ENCODE results near the gene PRPF40A.

The PRPF40A gene

GRCh38 chr2:152718076-152718908, 1.0 kb upstream of the PRPF40A start, which contains the start of gene ARL6IP6:
Gene ARL6IP6 (plus strand): TSS chr2:152718620. CDS start chr2:152718625, 5 bp downstream.
- CTCF ChIA-PET, result interaction anchor here (1.3 to 2.6 kb wide), 3 partner anchors 8 to 529 kb away, joined by 3 to 12 read pairs (median 3); no protein-coding TSS in a partner anchor
- POLR2A ChIA-PET, result interaction anchor here (0.6 to 1.0 kb wide), 4 partner anchors 11 to 112 kb away, joined by 3 to 7 read pairs (median 4); no protein-coding TSS in a partner anchor
- TF ChIP-seq CTCF (IDR thresholded peaks at IDR 0.05; ENCODE audit: control extremely low read depth, extremely low read depth, low read depth, missing control alignments), result no peak

GRCh38 chr2:152716805-152717227, 445 bp downstream of the PRPF40A start:
- POLR2A ChIA-PET, result interaction anchor here (1.0 kb wide), 2 partner anchors 9 to 13 kb away, joined by 3 to 4 read pairs; no protein-coding TSS in a partner anchor
- TF ChIP-seq CTCF (IDR thresholded peaks at IDR 0.05; ENCODE audit: control extremely low read depth, extremely low read depth, low read depth, missing control alignments), result no peak
- CTCF ChIA-PET, result interaction anchor here (0.7 to 2.6 kb wide), 10 partner anchors 9 to 691 kb away, joined by 3 to 13 read pairs (median 4); partner anchors contain the start of gene STAM2

More at GRCh38 chr2:152718076-152718908, 1.0 kb upstream of the PRPF40A start, which contains the start of gene ARL6IP6:
- DNase-seq (ENCODE audit: extremely low spot score), result peak; percentile 89

DNA sequence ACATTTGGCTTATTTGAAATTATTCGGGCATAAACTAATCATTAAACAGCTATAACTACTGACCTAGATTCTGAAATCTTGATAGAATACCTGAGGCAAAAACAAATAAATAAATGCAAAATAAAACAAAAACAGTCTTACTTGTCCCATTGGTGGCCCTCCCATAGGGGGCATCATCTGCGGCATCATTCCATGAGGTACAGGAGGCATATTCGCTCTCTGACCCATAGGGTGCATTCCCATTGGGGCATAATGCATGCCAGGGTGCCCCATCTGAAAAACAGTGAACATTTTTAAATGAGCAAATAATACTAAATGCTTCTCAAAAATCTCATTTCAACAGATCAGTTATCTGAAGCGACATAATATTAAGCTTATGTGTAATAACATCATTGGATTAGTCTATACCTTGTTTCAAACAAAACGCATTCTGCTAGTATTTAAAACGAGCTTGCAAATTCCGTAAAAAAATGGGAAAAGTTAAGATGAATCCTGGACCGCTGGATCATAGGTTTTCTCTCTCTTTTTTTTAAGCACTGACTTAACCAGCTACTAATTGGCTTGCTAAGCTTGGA, 1.3 kb downstream of the PRPF40A start:
- no peak for DNase-seq (ENCODE audit: extremely low spot score)
- ChIA-PET POLR2A (no interaction called here), CTCF (interaction anchor here (0.8 to 2.6 kb wide), 13 partner anchors 8 to 690 kb away, joined by 3 to 13 read pairs (median 4); no protein-coding TSS in a partner anchor)

More at GRCh38 chr2:152716805-152717227, 445 bp downstream of the PRPF40A start:
- no peak for DNase-seq (ENCODE audit: extremely low spot score)

DNA sequence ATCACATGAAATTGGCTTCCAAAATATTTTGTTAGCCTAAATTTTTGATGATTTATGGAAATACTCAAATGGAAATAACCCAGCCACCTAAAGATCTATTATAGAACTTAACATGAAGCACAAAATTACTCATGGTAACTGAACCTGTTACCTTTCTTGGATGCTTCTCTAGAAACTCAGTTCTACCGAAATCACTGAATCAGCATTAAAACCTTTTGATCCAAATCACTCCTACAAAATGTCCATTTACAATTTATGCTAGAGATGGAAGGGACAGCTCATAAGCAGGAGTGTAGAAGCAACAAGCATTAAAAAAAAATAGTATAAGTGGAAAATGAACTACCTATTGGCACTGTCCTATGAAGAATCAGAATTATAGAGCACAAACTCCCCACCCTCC, 2.1 kb downstream of the PRPF40A start:
- TF ChIP-seq CTCF (IDR thresholded peaks at IDR 0.05; ENCODE audit: control extremely low read depth, extremely low read depth, low read depth, missing control alignments), result no peak
- DNase-seq (ENCODE audit: extremely low spot score), result no peak
- ChIA-PET POLR2A (no interaction called here), CTCF (interaction anchor here (1.0 to 2.5 kb wide), 8 partner anchors 8 to 80 kb away, joined by 3 to 13 read pairs (median 4); no protein-coding TSS in a partner anchor)

More for the DNA sequence above, 1.3 kb downstream of the PRPF40A start:
- TF ChIP-seq CTCF (IDR thresholded peaks at IDR 0.05; ENCODE audit: control extremely low read depth, extremely low read depth, low read depth, missing control alignments), result peak; percentile 51

GRCh38 chr2:152710713-152711112, 6.5 kb downstream of the PRPF40A start:
- POLR2A ChIA-PET, result no interaction called here
- no peak for DNase-seq (ENCODE audit: extremely low spot score)
- CTCF ChIA-PET, result interaction anchor here (1.4 kb wide), 1 partner anchor 24 kb away, joined by 3 read pairs; no protein-coding TSS in a partner anchor
- TF ChIP-seq CTCF (IDR thresholded peaks at IDR 0.05; ENCODE audit: control extremely low read depth, extremely low read depth, low read depth, missing control alignments), result no peak

DNA sequence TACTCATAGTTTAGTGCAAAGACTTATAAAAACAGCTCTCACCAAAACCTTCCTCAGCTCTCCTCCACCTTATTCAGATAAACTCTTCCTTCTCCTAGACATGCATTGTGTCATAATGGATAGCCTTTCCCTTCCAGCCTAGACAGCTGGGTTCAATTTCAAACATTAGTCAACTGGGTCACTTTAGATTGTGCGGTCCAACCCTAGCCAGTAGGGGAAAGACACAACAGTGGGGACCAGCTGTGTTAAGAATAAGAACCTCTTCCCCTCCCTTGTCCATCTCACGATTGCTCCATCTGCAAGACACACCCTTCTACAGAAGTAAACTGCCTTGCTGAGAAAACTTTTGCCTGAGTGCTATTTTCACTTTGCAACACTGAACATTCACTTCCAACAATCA, 8.5 kb downstream of the PRPF40A start:
- no peak for TF ChIP-seq CTCF (IDR thresholded peaks at IDR 0.05; ENCODE audit: control extremely low read depth, extremely low read depth, low read depth, missing control alignments)
- DNase-seq (ENCODE audit: extremely low spot score), result no peak
- POLR2A ChIA-PET, result no interaction called here
- CTCF ChIA-PET, result interaction anchor here (0.9 to 2.1 kb wide), 2 partner anchors 7 to 8 kb away, joined by 3 to 13 read pairs; no protein-coding TSS in a partner anchor
